Adrenal gland (tissue), 12 donors: ENCODE results near the gene IDH3G. TPM values are rescaled to one million over a fixed set of nuclear protein-coding genes. Genes with fewer than 3 reads are reported as not detected.
A peak's percentile ranks its signal among the peaks of the same experiment; 100 is the strongest.

Experiments used
- DNase-seq, 7 donors: peaks; one replicate each; pipeline ENCODE4 v3.0.0-alpha.2; 2019 to 2020
- H3K27ac ChIP-seq, 5 donors: fragments of 200-600 bp; sonication (generic) in 4 of 5; 1 replicate in 3 of 5; 2 replicates in 2 of 5; pipeline versions ENCODE4 v1.5.1 to v1.8.0; 2016 to 2020; ENCODE audit warnings: mild to moderate bottlenecking in 1 of 5
- H3K27me3 ChIP-seq: fragments of 200-600 bp; 2 replicates; pipeline ENCODE4 v1.8.0; 2021
- H3K36me3 ChIP-seq, 2 donors: fragments of 200-600 bp; replicated peaks in 1 of 2; 1 replicate in 1 of 2; 2 replicates in 1 of 2; pipeline versions ENCODE4 v1.5.1 to v1.8.0; 2018 to 2022
- H3K4me1 ChIP-seq, 2 donors: fragments of 200-600 bp; replicated peaks in 1 of 2; 1 replicate in 1 of 2; 2 replicates in 1 of 2; pipeline versions ENCODE4 v1.5.1 to v1.8.0; 2018 to 2021
- H3K4me3 ChIP-seq, 4 donors: fragments of 200-600 bp; sonication (generic) in 3 of 4; one replicate each; pipeline ENCODE4 v1.5.1; 2016 to 2018
- H3K9me3 ChIP-seq, 3 donors: fragments of 200-600 bp; sonication (generic) in 1 of 3; replicated peaks in 1 of 3; 1 replicate in 2 of 3; 2 replicates in 1 of 3; pipeline versions ENCODE4 v1.5.1 to v1.8.0; 2016 to 2021
- CTCF ChIP-seq, 6 experiments: fragments of 450-650 bp in 4 of 6; fragments of 200-600 bp in 2 of 6; sonication (generic) in 1 of 6; IDR thresholded peaks; 1 replicate in 5 of 6; 2 replicates in 1 of 6; pipeline versions ENCODE4 v1.5.1 to v1.8.0; 2016 to 2021; ENCODE audit warnings: antibody characterized with exemption in 6 of 6, mild to moderate bottlenecking in 2 of 6, moderate library complexity in 1 of 6
- POLR2A ChIP-seq, 2 donors: fragments of 450-650 bp; IDR thresholded peaks; one replicate each; pipeline ENCODE4 v1.6.1; 2017; ENCODE audit warnings: antibody characterized with exemption in 2 of 2, mild to moderate bottlenecking in 2 of 2, moderate library complexity in 1 of 2
- WGBS, 4 donors: extraction: QIAGEN DNeasy Blood & Tissue Kit in 2 of 4; methylation state at CpG; one replicate each; pipeline versions ENCODE4 v1.1.5 to v1.1.7; 2013 to 2017; 5-methylcytosine and 5-hydroxymethylcytosine counted together
- intact Hi-C, 2 donors: fragments of 100-400 bp; cut with DNase I; formaldehyde crosslinking; loops; one replicate each; pipeline versions ENCODE4 v1.14.1 to v1.15.0; 2022 to 2023
- polyA plus RNA-seq, 3 donors: library from polyadenylated mRNA; stranded (reverse); fragments of 200-250 nt in 2 of 3; fragments of 350-450 nt in 1 of 3; fragmentation: Illumina TruSeq in 1 of 3; extraction: RNeasy Lipid Tissue Mini Kit (QIAGEN cat#74804) in 1 of 3; gene quantifications; one replicate each; pipeline ENCODE4 v1.2.3, GENCODE V29; 2013 to 2014
- total RNA-seq, 9 donors: library from RNA; depleted of rRNA in 4 of 9; stranded (reverse); fragments of >200 nt in 4 of 9; fragments of 120-200 nt in 1 of 9; fragmentation: NEBNext Ultra II Directional in 1 of 9; extraction: Animal tissue kit (Norgen Biotek cat#: 25700) in 1 of 9; gene quantifications; one replicate each; pipeline versions ENCODE4 v1.1.0 to v1.2.4, GENCODE V29; 2013 to 2023
- donor health status: healthy with polysubstance abuse.
- donor health status: Bipolar disorder and iron deficiency.
- donor health status: DM: yes; HTN: yes; CAD: no.
- donor health status: DM: no; HTN: no; CAD: no.
- donor health status: DM: no; HTN: no; CAD: no.
- donor health status: DM: yes; HTN: yes; CAD: no.

Gene IDH3G
- total and polyA plus RNA-seq, 12 donors = 68.4 to 144 (median 85.2) TPM

GRCh38 chrX:153763298-153763932, 30.8 kb downstream of the IDH3G start:
- Histone ChIP-seq H3K4me1 (peaks cover 0 to 18% of the 10 kb centered on the region in 2 donors), H3K9me3 (no peaks in the 10 kb centered on the region), H3K36me3 (no peaks in the 10 kb centered on the region), H3K27ac (no peak overlapping the region), H3K4me3 (no peak overlapping the region), H3K27me3 (no peaks in the 10 kb centered on the region)
- intact Hi-C loops = loop anchor here in 1 of 2 donors (5.0 kb wide), 1 partner anchor 194 kb away; no protein-coding TSS in a partner anchor
- DNase-seq = peak in 4 of 7 donors; percentile 14 to 21 (median 16)
- 76 to 82% (median 79%) methylated on average over 13 to 18 of the region's 18 CpGs; no CpG with 5 or more reads in 1 of the 4 donors for WGBS, 4 donors
- no peak for TF ChIP-seq CTCF (IDR thresholded peaks at IDR 0.05)
- TF ChIP-seq POLR2A (IDR thresholded peaks at IDR 0.05) = no peak

GRCh38 chrX:153762626-153763173, 31.5 kb downstream of the IDH3G start:
- 81 to 100% (median 89%) methylated on average over 2 to 14 of the region's 14 CpGs for WGBS, 4 donors
- H3K36me3 ChIP-seq = no peaks in the 10 kb centered on the region
- TF ChIP-seq CTCF (IDR thresholded peaks at IDR 0.05) (no peak), POLR2A (IDR thresholded peaks at IDR 0.05) (no peak)
- no peaks in the 10 kb centered on the region for H3K27me3 ChIP-seq
- peak in 3 of 7 donors; percentile 5 to 11 (median 6) for DNase-seq
- peaks cover 0 to 18% of the 10 kb centered on the region in 2 donors for H3K4me1 ChIP-seq
- H3K4me3 ChIP-seq = no peak overlapping the region
- no peak overlapping the region for H3K27ac ChIP-seq
- intact Hi-C loops = loop anchor here in 1 of 2 donors (5.0 kb wide), 1 partner anchor 195 kb away; no protein-coding TSS in a partner anchor
- H3K9me3 ChIP-seq = no peaks in the 10 kb centered on the region

- H3K9me3 ChIP-seq = no peaks in the 10 kb centered on the region
- WGBS, 4 donors = 82 to 96% (median 85%) methylated on average over 3 to 15 of the region's 15 CpGs
- TF ChIP-seq POLR2A (IDR thresholded peaks at IDR 0.05) (no peak), CTCF (IDR thresholded peaks at IDR 0.05) (no peak)
- DNase-seq = peak in 1 of 7 donors; percentile 7
- H3K36me3 ChIP-seq = no peaks in the 10 kb centered on the region
- H3K27me3 ChIP-seq = no peaks in the 10 kb centered on the region
- no peak overlapping the region for H3K4me3 ChIP-seq
- H3K4me1 ChIP-seq = peaks cover 0 to 18% of the 10 kb centered on the region in 2 donors
- intact Hi-C loops = loop anchor here in 1 of 2 donors (5.0 kb wide), 1 partner anchor 195 kb away; no protein-coding TSS in a partner anchor
- H3K27ac ChIP-seq = no peak overlapping the region
Observed at GRCh38 chrX:153761863-153762262, 32.3 kb downstream of the IDH3G start.

- no peaks in the 10 kb centered on the region for H3K9me3 ChIP-seq
- DNase-seq = no peak
- TF ChIP-seq CTCF (IDR thresholded peaks at IDR 0.05) (no peak), POLR2A (IDR thresholded peaks at IDR 0.05) (no peak)
- no peaks in the 10 kb centered on the region for H3K36me3 ChIP-seq
- H3K27me3 ChIP-seq = no peaks in the 10 kb centered on the region
- 64 to 100% (median 92%) methylated on average over 1 of the region's 1 CpG for WGBS, 4 donors
- H3K27ac ChIP-seq = no peak overlapping the region
- H3K4me1 ChIP-seq = no peaks in the 10 kb centered on the region
- intact Hi-C loops = no loop called here
- no peak overlapping the region for H3K4me3 ChIP-seq
Observed at GRCh38 chrX:153755136-153755535, 39.0 kb downstream of the IDH3G start.
